ENCODE data around the gene DHX35. TPM values are rescaled to one million over a fixed set of nuclear protein-coding genes. Genes with fewer than 3 reads are reported as not detected.

The DHX35 gene
- total RNA-seq, 3 donors from 2014 or later (not counting 1 experiment from before 2014, with no cell fraction given): 8.8 to 11.4 (median 10.2) TPM

- Mint-ChIP-seq H3K4me3 (no peak overlapping the region), H3K4me1 (peaks cover 12 to 13% of the 10 kb centered on the region in 2 donors), H3K9me3 (no peaks in the 10 kb centered on the region), H3K36me3 (no peaks in the 10 kb centered on the region), H3K27me3 (ENCODE audit: low read depth in 2 of 2) (no peaks in the 10 kb centered on the region), H3K27ac (no peak overlapping the region)
- H3K36me3 ChIP-seq (ENCODE audit: control insufficient read depth, insufficient read depth, low read length): no peaks in the 10 kb centered on the region
- peaks cover 19% of the 10 kb centered on the region for H3K4me1 ChIP-seq (ENCODE audit: control insufficient read depth, insufficient read depth, low read length)
- H3K4me3 ChIP-seq (ENCODE audit: low read length): no peak overlapping the region
- H3K27me3 ChIP-seq (ENCODE audit: control insufficient read depth, insufficient read depth, low read length): no peaks in the 10 kb centered on the region
- H3K9me3 ChIP-seq (ENCODE audit: control insufficient read depth, insufficient read depth, low read length): no peaks in the 10 kb centered on the region
- WGBS (ENCODE audit: insufficient coverage): 94% methylated on average over 9 of the region's 9 CpGs
- ATAC-seq (no peak), DNase-seq (no peak)
- TF ChIP-seq, protein P1, sequence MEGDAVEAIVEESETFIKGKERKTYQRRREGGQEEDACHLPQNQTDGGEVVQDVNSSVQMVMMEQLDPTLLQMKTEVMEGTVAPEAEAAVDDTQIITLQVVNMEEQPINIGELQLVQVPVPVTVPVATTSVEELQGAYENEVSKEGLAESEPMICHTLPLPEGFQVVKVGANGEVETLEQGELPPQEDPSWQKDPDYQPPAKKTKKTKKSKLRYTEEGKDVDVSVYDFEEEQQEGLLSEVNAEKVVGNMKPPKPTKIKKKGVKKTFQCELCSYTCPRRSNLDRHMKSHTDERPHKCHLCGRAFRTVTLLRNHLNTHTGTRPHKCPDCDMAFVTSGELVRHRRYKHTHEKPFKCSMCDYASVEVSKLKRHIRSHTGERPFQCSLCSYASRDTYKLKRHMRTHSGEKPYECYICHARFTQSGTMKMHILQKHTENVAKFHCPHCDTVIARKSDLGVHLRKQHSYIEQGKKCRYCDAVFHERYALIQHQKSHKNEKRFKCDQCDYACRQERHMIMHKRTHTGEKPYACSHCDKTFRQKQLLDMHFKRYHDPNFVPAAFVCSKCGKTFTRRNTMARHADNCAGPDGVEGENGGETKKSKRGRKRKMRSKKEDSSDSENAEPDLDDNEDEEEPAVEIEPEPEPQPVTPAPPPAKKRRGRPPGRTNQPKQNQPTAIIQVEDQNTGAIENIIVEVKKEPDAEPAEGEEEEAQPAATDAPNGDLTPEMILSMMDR (IDR thresholded peaks at IDR 0.05): no peak
- no peak overlapping the region for H3K27ac ChIP-seq (ENCODE audit: low read length)
- intact Hi-C loops (cut with micrococcal nuclease): no loop called here
These were observed 29.6 kb upstream of the DHX35 start for GRCh38 chr20:38932457-38933120.

DNA sequence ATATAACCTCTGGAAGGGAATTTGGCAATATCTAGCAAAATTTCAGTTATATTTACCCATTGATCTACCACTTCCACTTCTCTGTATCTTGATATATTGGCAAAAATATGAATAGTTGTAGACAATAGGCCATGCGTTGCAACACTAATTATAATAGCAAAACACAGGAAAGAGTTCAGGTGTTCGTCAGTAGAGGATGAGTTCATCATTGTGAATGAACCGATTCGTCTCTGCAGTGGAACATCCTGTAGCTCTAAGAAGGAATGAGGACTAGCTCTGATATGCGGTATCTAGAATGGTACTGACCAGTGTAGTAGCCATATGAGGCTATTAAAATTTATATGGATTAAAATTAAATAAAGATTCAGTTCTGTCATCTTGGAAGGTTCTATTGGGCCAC, 27.6 kb upstream of the DHX35 start:
- 90% methylated on average over 4 of the region's 5 CpGs for WGBS (ENCODE audit: insufficient coverage)
- Mint-ChIP-seq H3K36me3 (no peaks in the 10 kb centered on the region), H3K27me3 (ENCODE audit: low read depth in 2 of 2) (no peaks in the 10 kb centered on the region), H3K4me3 (no peak overlapping the region), H3K4me1 (peaks cover 5 to 6% of the 10 kb centered on the region in 2 donors), H3K9me3 (no peaks in the 10 kb centered on the region), H3K27ac (no peak overlapping the region)
- no peak for ATAC-seq
- Histone ChIP-seq H3K36me3 (ENCODE audit: control insufficient read depth, insufficient read depth, low read length) (no peaks in the 10 kb centered on the region), H3K4me1 (ENCODE audit: control insufficient read depth, insufficient read depth, low read length) (peaks cover 7% of the 10 kb centered on the region), H3K27ac (ENCODE audit: low read length) (no peak overlapping the region), H3K9me3 (ENCODE audit: control insufficient read depth, insufficient read depth, low read length) (no peaks in the 10 kb centered on the region), H3K27me3 (ENCODE audit: control insufficient read depth, insufficient read depth, low read length) (no peaks in the 10 kb centered on the region), H3K4me3 (ENCODE audit: low read length) (no peak overlapping the region)
- DNase-seq: no peak
- TF ChIP-seq, protein P1 (IDR thresholded peaks at IDR 0.05): no peak
- intact Hi-C loops (cut with micrococcal nuclease): no loop called here

GRCh38 chr20:38935285-38935684, 26.9 kb upstream of the DHX35 start:
- intact Hi-C loops (cut with micrococcal nuclease): no loop called here
- H3K36me3 ChIP-seq (ENCODE audit: control insufficient read depth, insufficient read depth, low read length): no peaks in the 10 kb centered on the region
- ATAC-seq: no peak
- TF ChIP-seq, protein P1 (IDR thresholded peaks at IDR 0.05): no peak
- H3K27me3 ChIP-seq (ENCODE audit: control insufficient read depth, insufficient read depth, low read length): no peaks in the 10 kb centered on the region
- Mint-ChIP-seq H3K9me3 (no peaks in the 10 kb centered on the region), H3K4me1 (no peaks in the 10 kb centered on the region), H3K4me3 (no peak overlapping the region), H3K27me3 (ENCODE audit: low read depth in 2 of 2) (no peaks in the 10 kb centered on the region), H3K27ac (no peak overlapping the region), H3K36me3 (no peaks in the 10 kb centered on the region)
- WGBS (ENCODE audit: insufficient coverage): 87% methylated on average over 3 of the region's 3 CpGs
- DNase-seq: peak in 1 of 2 donors; percentile 12
- no peaks in the 10 kb centered on the region for H3K4me1 ChIP-seq (ENCODE audit: control insufficient read depth, insufficient read depth, low read length)
- H3K27ac ChIP-seq (ENCODE audit: low read length): no peak overlapping the region
- no peak overlapping the region for H3K4me3 ChIP-seq (ENCODE audit: low read length)
- no peaks in the 10 kb centered on the region for H3K9me3 ChIP-seq (ENCODE audit: control insufficient read depth, insufficient read depth, low read length)

DNA sequence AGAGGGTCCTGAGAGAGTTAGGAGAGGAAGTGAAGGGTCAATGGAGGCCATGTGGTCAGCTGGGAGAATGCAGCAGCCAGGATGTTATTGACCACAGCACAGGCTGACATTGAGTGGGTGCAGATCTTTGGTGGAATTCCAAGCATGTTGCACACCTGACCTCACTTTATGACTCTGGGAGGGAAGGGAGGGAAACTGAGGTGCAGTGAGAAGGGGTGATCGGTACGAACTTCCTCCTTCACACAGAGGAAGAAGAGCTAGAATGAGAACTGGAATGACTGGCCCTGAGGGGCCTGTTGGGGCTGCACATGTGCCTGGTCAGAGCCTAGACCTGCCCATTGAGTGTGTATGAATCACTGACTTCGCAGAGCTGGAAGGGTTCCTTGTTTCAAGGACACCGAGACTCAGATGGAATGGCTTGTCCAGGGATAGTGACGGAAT, 26.2 kb upstream of the DHX35 start:
- TF ChIP-seq, protein P1 (IDR thresholded peaks at IDR 0.05): no peak
- Histone ChIP-seq H3K9me3 (ENCODE audit: control insufficient read depth, insufficient read depth, low read length) (no peaks in the 10 kb centered on the region), H3K4me3 (ENCODE audit: low read length) (no peak overlapping the region), H3K27ac (ENCODE audit: low read length) (no peak overlapping the region), H3K36me3 (ENCODE audit: control insufficient read depth, insufficient read depth, low read length) (no peaks in the 10 kb centered on the region), H3K27me3 (ENCODE audit: control insufficient read depth, insufficient read depth, low read length) (no peaks in the 10 kb centered on the region), H3K4me1 (ENCODE audit: control insufficient read depth, insufficient read depth, low read length) (no peaks in the 10 kb centered on the region)
- 97% methylated on average over 5 of the region's 5 CpGs for WGBS (ENCODE audit: insufficient coverage)
- no peaks in the 10 kb centered on the region for H3K4me1 Mint-ChIP-seq
- DNase-seq: no peak
- ATAC-seq: no peak
- H3K9me3 Mint-ChIP-seq: no peaks in the 10 kb centered on the region
- no peak overlapping the region for H3K27ac Mint-ChIP-seq
- no peaks in the 10 kb centered on the region for H3K36me3 Mint-ChIP-seq
- no peaks in the 10 kb centered on the region for H3K27me3 Mint-ChIP-seq (ENCODE audit: low read depth in 2 of 2)
- H3K4me3 Mint-ChIP-seq: no peak overlapping the region
- intact Hi-C loops (cut with micrococcal nuclease): no loop called here

Measured in natural killer cell (primary cell).